HG02970 (cell line): ENCODE results near the gene TPRN.

Experiments used
- ATAC-seq: cut with Tn5 transposase; IDR thresholded peaks from one replicate; pipeline ENCODE4 v1.9.1; 2021; ENCODE audit warnings: mild to moderate bottlenecking, moderate library complexity, moderate number of reproducible peaks; ENCODE audit not compliant: unreplicated experiment, low FRiP score

TPRN gene

DNA sequence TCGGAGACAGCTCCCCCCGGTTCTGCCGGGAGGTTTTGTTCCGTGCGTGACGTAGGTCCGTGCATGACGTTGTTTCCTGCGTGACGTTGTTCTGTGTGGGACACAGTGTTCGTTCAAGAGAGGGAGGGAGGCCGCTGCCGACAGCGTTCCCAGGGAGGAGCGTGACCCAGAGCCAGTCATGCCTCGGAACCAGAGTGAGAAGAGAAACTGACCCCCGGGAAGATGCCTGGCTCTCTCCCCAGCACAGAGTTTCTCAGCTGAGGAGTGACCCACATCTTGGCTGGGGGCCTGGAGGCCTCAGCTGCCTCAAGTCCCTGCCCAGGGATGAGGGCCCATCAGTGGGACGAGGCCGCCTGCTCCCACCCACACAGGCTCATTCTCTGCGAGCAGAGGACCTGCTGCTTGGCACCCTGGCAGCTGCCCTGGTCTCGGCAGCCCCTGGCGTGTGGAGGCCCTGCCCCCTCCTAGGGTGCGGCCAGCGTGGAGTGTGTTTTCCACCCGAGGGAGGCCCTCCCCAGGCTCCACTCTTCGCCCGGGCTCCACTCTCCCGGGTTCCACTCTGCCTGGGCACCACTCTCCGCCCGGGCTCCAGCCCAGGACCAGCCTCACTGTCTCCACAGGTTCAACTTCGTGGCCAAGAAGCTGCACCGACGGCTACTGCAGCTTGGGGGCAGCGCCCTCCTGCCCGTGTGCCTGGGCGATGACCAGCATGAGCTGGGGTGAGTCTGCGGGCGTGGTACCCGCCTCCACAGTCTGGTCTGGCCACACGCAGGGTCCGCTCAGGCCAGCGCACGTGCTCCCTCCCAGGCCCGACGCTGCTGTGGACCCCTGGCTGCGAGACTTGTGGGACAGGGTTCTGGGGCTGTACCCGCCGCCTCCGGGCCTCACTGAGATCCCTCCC, 12.9 kb upstream of the TPRN start:
- ATAC-seq, result no peak

DNA sequence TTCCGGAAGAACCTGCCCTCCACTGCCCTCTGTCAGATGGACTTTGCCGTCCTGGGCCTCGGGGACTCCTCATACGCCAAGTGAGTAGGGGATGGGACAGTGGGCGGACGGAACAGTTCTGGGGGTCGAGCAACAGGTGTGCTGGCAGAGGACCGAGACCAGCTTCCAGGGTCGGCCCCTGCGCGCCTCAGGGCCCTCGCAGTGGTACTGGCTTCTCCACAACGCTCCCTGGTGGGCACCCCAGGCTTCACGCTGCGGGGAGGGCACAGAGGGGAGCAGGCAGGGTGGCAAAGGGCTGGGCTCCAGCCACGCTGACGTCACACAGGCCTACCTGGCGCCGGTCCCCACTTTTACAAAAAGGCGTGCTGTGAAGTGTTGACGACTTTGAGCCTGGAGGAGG, 12.0 kb upstream of the TPRN start:
- ATAC-seq, result no peak

DNA sequence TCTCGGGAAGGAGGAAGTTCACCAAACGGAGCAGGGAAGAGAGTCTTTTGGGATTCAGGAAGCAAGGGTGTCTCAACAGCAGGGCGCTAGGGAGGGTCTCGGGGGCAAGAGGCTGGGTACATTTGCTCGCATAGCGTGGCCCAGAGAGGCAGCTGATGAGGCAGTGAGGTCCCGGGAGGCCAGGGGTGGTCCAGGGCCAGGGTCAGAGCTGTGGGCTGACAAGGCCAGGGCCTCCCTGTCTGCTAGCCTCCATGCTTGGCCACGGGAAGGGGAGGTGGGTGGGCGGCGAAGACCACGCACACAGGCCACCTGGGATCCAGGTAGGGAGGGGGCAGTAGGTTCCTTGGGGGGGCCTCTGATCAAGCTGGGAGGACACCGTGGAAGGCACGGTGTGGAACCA, 11.0 kb upstream of the TPRN start:
- ATAC-seq, result no peak

DNA sequence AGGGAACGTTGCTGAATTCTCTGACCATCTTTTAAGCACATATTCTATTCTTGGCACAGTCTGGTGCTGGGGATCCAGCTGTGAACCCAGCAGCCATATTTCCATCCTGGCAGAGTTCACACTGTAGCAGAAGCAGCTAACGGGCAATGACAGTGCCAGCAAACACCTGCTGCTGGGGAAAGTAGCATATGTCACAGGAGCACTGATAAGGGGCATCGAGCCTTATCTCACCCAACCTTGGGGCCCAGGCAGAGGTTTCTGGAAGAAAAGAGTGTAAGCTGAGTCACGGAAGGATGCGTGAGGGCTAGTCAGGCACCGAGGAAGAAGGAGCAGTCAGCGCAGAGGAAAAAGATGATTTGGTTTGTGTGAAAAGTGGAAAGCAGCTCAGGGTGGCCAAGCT, 6.1 kb upstream of the TPRN start:
- no peak for ATAC-seq

DNA sequence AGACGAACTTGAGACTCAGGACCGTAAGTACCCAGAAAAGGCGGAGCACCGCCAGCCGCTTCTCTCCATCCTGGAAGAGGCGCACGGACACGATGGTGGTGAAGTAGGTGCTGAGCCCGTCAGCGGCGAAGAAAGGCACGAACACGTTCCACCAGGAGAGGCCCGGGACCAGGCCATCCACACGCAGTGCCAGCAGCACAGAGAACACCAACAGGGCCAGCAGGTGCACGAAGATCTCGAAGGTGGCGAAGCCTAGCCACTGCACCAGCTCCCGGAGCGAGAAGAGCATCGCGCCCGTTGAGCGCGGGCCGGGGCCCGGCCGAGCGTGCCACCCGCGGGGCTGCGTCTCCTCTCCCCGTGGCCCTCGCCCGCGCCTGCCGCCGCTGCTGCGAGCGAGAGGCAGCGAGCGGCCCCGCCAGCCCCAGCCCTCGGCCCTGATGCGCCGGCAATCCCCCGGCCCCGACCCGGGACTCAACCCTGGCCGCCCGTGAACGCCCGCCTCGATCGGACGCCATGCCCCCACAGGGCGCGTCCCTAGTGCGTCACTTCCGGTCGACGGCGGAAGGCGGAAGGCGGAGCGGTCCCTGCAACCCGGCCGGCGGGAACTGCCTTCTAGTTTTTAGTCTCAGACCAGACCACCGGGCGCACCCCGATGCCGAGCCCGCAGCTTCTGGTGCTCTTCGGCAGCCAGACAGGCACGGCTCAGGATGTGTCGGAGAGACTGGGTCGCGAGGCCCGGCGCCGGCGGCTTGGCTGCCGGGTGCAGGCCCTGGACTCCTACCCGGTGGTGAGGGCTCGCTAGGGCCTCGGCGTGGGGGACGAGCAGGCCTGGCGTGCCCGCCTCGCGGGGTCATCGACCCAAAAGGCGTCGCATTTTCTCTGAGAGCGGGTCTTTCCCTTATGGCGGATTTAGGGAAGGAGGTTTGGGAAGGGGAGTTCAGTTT, 4.9 kb upstream of the TPRN start, which contains the start of the genes NDOR1 and TMEM203:
Gene NDOR1 (plus strand): TSS at position 575 of the 944 bp plus-strand sequence. CDS start 78 bp downstream, at position 653.
Gene TMEM203 (minus strand): TSS at position 523 of the 944 bp plus-strand sequence. CDS start 234 bp downstream, at position 289.
- peak; percentile 49 for ATAC-seq

- ATAC-seq, result no peak
Measured at GRCh38 chr9:137204731-137205125, 4.2 kb upstream of the TPRN start.

DNA sequence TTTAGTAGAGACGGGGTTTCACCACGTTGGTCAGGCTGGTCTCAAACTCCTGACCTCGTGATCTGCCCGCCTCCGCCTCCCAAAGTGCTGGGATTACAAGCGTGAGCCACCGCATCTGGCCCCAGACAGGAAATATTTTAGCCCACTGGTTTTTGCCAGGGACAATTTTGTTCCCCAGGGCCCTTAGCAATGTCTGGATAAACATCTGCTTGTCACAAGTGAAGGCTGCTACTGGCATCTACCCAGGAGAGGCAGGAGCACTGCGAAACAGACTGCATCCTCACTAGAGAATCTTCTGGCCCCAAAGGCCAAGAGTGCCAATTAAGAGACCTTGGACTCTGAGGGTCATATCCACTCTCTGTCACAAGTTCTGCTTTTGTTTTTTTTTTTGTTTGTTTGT, 2.4 kb upstream of the TPRN start:
- no peak for ATAC-seq

- no peak for ATAC-seq
Measured at GRCh38 chr9:137201205-137201868, 796 bp upstream of the TPRN start.

GRCh38 chr9:137199411-137200121, 975 bp downstream of the TPRN start:
- no peak for ATAC-seq

GRCh38 chr9:137198902-137199283, 1.6 kb downstream of the TPRN start:
- no peak for ATAC-seq

- no peak for ATAC-seq
Measured at GRCh38 chr9:137198051-137198901, 2.3 kb downstream of the TPRN start.

DNA sequence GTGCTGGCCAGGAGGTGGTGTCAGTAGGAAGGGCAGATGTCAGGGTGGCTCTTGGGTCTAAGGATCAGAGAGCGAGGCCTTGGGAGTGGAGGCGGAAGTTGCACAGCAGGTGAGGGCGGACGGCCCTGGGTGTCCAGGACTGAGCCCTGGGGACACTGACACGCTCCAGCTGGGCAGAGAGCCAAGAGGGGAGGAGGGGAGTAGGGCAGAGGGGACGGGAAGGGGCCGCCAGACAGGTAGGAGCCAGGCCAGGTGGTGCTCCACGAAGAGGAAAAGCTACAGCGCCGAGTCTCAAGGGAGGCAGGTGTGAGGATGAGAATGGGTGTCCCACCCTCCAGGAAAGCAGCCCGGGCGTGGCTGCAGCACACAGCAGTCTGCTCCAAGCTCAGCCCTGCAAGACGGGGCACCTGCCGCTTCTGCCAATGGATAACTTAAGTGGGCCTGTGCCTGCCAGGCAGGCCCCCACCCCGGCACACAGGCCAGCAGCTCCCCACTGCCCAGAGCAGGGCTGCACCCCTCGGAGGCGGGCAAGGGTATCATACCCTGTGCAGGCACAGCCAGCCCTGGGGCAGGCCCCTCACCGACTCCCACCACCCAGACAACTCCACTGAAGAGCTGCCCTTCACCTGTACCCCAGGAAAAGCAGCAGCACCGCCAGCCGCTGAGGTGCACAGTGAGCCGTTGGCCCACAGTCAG, 4.9 kb downstream of the TPRN start:
- ATAC-seq, result no peak

- no peak for ATAC-seq
Measured at GRCh38 chr9:137194909-137195308, 5.6 kb downstream of the TPRN start.

DNA sequence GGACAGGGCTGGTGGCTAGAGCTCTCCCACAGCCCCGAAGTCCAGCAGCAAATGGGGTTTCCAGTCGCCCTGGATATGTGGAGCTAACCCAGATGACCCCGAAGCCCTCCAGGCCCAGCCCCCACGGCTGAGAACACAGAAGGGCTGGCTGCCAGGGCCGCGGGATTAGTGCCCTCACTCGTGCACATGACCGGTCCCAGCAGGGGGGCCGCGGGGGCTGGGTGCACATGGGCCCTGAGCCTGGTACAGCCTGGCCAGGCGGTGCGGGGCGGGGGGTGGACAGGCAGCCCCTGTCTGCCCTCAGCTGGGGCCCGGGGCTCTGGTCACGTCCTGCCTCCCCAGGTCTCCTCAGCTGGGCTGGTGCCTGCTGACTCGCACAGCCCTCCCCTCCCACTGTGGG, 6.2 kb downstream of the TPRN start:
- no peak for ATAC-seq

GRCh38 chr9:137193771-137194170, 6.8 kb downstream of the TPRN start:
- no peak for ATAC-seq

DNA sequence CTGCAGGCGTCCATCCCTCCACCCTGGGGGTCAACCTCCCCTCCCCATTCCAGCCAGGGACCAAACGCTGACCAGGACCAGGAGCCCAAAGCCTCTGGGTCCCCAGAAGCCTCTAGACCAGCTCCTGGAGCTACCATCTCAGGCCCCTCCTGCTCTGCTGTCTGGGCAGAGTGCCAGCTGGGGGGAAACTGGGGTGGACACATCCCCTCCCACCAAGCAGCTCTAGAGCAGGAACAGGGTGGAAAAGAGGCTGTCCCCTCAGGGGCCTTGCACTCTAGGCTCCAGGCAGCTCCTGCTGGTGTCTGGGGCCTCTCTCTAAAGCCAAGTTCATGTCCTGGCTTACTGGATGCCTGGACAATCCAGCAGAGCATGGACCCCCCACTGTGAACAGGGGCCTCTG, 7.7 kb downstream of the TPRN start:
- no peak for ATAC-seq

GRCh38 chr9:137192448-137192780, 8.1 kb downstream of the TPRN start:
- ATAC-seq, result no peak

DNA sequence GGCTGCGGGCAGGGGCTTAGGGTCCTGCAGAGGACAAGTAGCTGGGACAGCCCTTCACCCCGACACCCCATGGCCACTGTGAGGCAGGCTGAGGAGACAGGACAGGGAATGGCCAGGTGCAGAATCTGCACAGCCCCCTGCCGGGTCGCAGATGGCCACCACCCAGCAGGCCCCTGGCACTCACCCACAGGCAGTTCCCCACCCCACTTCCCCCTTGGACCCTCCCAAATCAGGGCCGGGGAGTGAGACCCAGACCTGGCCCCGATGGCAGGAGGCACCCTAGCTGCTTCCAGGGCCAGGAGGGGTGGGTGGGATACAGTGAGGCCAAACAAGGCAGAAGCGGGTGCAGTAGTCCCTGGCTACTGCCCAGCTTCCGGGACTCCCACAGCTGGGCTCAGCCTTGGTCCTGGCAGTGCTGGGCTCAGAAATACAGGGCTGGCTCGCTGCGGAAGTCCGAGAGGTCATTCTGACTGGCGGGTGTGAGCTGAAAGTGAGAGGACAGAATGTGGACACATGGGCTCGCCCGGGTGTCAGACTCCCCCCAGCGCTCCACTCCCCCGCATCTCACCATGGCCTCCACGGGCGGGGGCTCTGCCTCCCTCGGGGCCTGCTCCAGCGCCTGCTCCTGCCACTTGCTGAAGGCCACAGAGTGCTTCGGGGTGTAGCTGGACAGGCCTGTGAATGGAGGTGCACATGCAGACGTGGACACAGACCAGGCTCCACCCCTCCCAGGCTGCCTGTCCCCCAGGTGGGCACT, 8.7 kb downstream of the TPRN start:
- ATAC-seq, result no peak
